Fibroblast of mammary gland (primary cell): ENCODE results near the gene MPP7.

ENCODE experiments used
- DNase-seq: peaks from one replicate; pipeline ENCODE4 v3.0.0-alpha.2; 2010; ENCODE audit warnings: low read depth
- H3K4me3 ChIP-seq: 2 replicates; pipeline ENCODE4 v1.5.1; 2011; ENCODE audit warnings: low read depth, mild to moderate bottlenecking, low read length, moderate library complexity; ENCODE audit not compliant: control insufficient read depth
- CTCF ChIP-seq: conservative IDR thresholded peaks from 2 replicates; pipeline ENCODE4 v1.5.1; 2011; ENCODE audit warnings: low read depth, low read length, inconsistent platforms; ENCODE audit not compliant: control insufficient read depth, insufficient read depth

MPP7 gene

GRCh38 chr10:28295336-28295735 is 7.5 kb downstream of the MPP7 start:
- DNase-seq = no peak
- TF ChIP-seq CTCF = no peak
- no peak overlapping the region for H3K4me3 ChIP-seq

GRCh38 chr10:28294809-28295208 is 8.1 kb downstream of the MPP7 start:
- DNase-seq = no peak
- no peak for TF ChIP-seq CTCF

GRCh38 chr10:28294169-28294532 is 8.7 kb downstream of the MPP7 start:
- no peak for DNase-seq
- TF ChIP-seq CTCF = no peak
- no peak overlapping the region for H3K4me3 ChIP-seq

More at GRCh38 chr10:28294809-28295208, 8.1 kb downstream of the MPP7 start:
- H3K4me3 ChIP-seq = no peak overlapping the region

- H3K4me3 ChIP-seq = no peak overlapping the region
- TF ChIP-seq CTCF = no peak
- DNase-seq = no peak
These were observed 9.4 kb downstream of the MPP7 start for GRCh38 chr10:28293236-28294168.

- DNase-seq = peak; percentile 87
- no peak overlapping the region for H3K4me3 ChIP-seq
These were observed 11.0 kb downstream of the MPP7 start for GRCh38 chr10:28291881-28292297.

GRCh38 chr10:28285816-28286215 is 17.0 kb downstream of the MPP7 start:
- TF ChIP-seq CTCF = no peak
- no peak for DNase-seq
- H3K4me3 ChIP-seq = no peak overlapping the region

More at GRCh38 chr10:28291881-28292297, 11.0 kb downstream of the MPP7 start:
- TF ChIP-seq CTCF = no peak
